CD4-positive, CD25-positive, alpha-beta regulatory T cell (primary cell): ENCODE data around the gene PALD1. TPM values are rescaled to one million over a fixed set of nuclear protein-coding genes. Genes with fewer than 3 reads are reported as not detected.

Experiments used
- ATAC-seq, 2 donors: fragments of 150-1000 bp; cut with Tn5 transposase; one replicate each; pipeline ENCODE4 v1.10.0; 2021; ENCODE audit warnings: low read depth in 2 of 2, moderate number of reproducible peaks in 2 of 2, moderate library complexity in 1 of 2
- DNase-seq, 3 donors: peaks; one replicate each; pipeline versions ENCODE4 v3.0.0 to v3.0.0-alpha.2; 2012 to 2022; ENCODE audit warnings: mixed read lengths in 1 of 3
- H3K27ac ChIP-seq: one replicate; pipeline ENCODE4 v1.7.0; 2013; ENCODE audit warnings: mild to moderate bottlenecking, low read length; ENCODE audit not compliant: insufficient read depth, poor library complexity, severe bottlenecking
- H3K27me3 ChIP-seq: one replicate; pipeline ENCODE4 v1.7.0; 2013; ENCODE audit warnings: low read length; ENCODE audit not compliant: control insufficient read depth, insufficient read depth
- H3K36me3 ChIP-seq: one replicate; pipeline ENCODE4 v1.7.0; 2013; ENCODE audit warnings: mild to moderate bottlenecking, low read length, moderate library complexity; ENCODE audit not compliant: control insufficient read depth, insufficient read depth
- H3K4me1 ChIP-seq: 2 replicates; pipeline ENCODE4 v1.7.0; 2013; ENCODE audit warnings: mild to moderate bottlenecking, low read length; ENCODE audit not compliant: insufficient read depth, control insufficient read depth, poor library complexity, severe bottlenecking
- H3K4me3 ChIP-seq: one replicate; pipeline ENCODE4 v1.7.0; 2013; ENCODE audit warnings: low read depth, mild to moderate bottlenecking, low read length, moderate library complexity
- H3K9me3 ChIP-seq, 2 experiments: 1 replicate in 1 of 2; 2 replicates in 1 of 2; pipeline ENCODE4 v1.7.0; 2013; ENCODE audit warnings: low read length in 2 of 2, mild to moderate bottlenecking in 1 of 2, moderate library complexity in 1 of 2; ENCODE audit not compliant: control insufficient read depth in 2 of 2
- H3K27ac Mint-ChIP-seq, 3 donors: one replicate each; pipeline ENCODE4 v1.8.0; 2020 to 2022; ENCODE audit warnings: mild to moderate bottlenecking in 3 of 3, mixed read lengths in 3 of 3, moderate library complexity in 2 of 3
- H3K27me3 Mint-ChIP-seq: one replicate; pipeline ENCODE4 v1.8.0; 2022; ENCODE audit warnings: mild to moderate bottlenecking, mixed read lengths
- H3K36me3 Mint-ChIP-seq: one replicate; pipeline ENCODE4 v1.8.0; 2020; ENCODE audit warnings: mixed read lengths
- H3K4me1 Mint-ChIP-seq, 4 donors: one replicate each; pipeline ENCODE4 v1.8.0; 2020 to 2022; ENCODE audit warnings: mixed read lengths in 4 of 4, mild to moderate bottlenecking in 1 of 4
- H3K4me3 Mint-ChIP-seq, 4 donors: one replicate each; pipeline ENCODE4 v1.8.0; 2020 to 2022; ENCODE audit warnings: mild to moderate bottlenecking in 4 of 4, mixed read lengths in 4 of 4, moderate library complexity in 3 of 4
- H3K9me3 Mint-ChIP-seq, 7 donors: one replicate each; pipeline ENCODE4 v1.8.0; 2020 to 2022; ENCODE audit warnings: mixed read lengths in 7 of 7, mild to moderate bottlenecking in 3 of 7, moderate library complexity in 2 of 7
- polyA plus RNA-seq, 4 donors: library from polyadenylated mRNA; unstranded; fragments of 300-500 nt; fragmentation: Illumina TruSeq; gene quantifications; one replicate each; pipeline ENCODE4 v1.2.3, GENCODE V29; 2021
- total RNA-seq: library from RNA; stranded (reverse); gene quantifications from one replicate; pipeline ENCODE4 v1.2.3, GENCODE V29; 2022

PALD1 gene
- total and polyA plus RNA-seq, 5 donors from 2014 or later, result not detected

GRCh38 chr10:70529848-70530247 is 51.3 kb downstream of the PALD1 start:
- H3K27me3 Mint-ChIP-seq, result no peaks in the 10 kb centered on the region
- no peak overlapping the region for H3K4me3 ChIP-seq
- H3K27me3 ChIP-seq, result no peaks in the 10 kb centered on the region
- peak overlapping the region in 1 of 3 donors; percentile 52 for H3K27ac Mint-ChIP-seq
- H3K9me3 Mint-ChIP-seq, result no peaks in the 10 kb centered on the region
- H3K4me1 ChIP-seq, result no peaks in the 10 kb centered on the region
- no peaks in the 10 kb centered on the region for H3K36me3 ChIP-seq
- H3K27ac ChIP-seq, result no peak overlapping the region
- no peaks in the 10 kb centered on the region for H3K9me3 ChIP-seq
- H3K4me3 Mint-ChIP-seq, result no peak overlapping the region
- DNase-seq (no peak), ATAC-seq (no peak)
- no peaks in the 10 kb centered on the region for H3K36me3 Mint-ChIP-seq
- no peaks in the 10 kb centered on the region for H3K4me1 Mint-ChIP-seq

- Histone ChIP-seq H3K9me3 (no peaks in the 10 kb centered on the region), H3K27me3 (no peaks in the 10 kb centered on the region), H3K4me3 (no peak overlapping the region), H3K4me1 (no peaks in the 10 kb centered on the region), H3K36me3 (no peaks in the 10 kb centered on the region), H3K27ac (no peak overlapping the region)
- Mint-ChIP-seq H3K27ac (peak overlapping the region in 1 of 3 donors; percentile 52), H3K4me1 (no peaks in the 10 kb centered on the region), H3K4me3 (no peak overlapping the region), H3K27me3 (no peaks in the 10 kb centered on the region), H3K9me3 (no peaks in the 10 kb centered on the region), H3K36me3 (no peaks in the 10 kb centered on the region)
- DNase-seq (no peak), ATAC-seq (no peak)
These were observed 51.7 kb downstream of the PALD1 start for GRCh38 chr10:70530315-70530714.

GRCh38 chr10:70532554-70533188 is 54.1 kb downstream of the PALD1 start:
- H3K9me3 Mint-ChIP-seq, result no peaks in the 10 kb centered on the region
- no peaks in the 10 kb centered on the region for H3K9me3 ChIP-seq
- no peak overlapping the region for H3K27ac Mint-ChIP-seq
- H3K36me3 Mint-ChIP-seq, result no peaks in the 10 kb centered on the region
- no peaks in the 10 kb centered on the region for H3K36me3 ChIP-seq
- H3K27ac ChIP-seq, result no peak overlapping the region
- H3K4me1 Mint-ChIP-seq, result peaks cover 0 to 5% (median 0%) of the 10 kb centered on the region in 4 donors
- H3K27me3 ChIP-seq, result no peaks in the 10 kb centered on the region
- H3K4me3 ChIP-seq, result no peak overlapping the region
- no peak overlapping the region for H3K4me3 Mint-ChIP-seq
- ATAC-seq (no peak), DNase-seq (no peak)
- H3K27me3 Mint-ChIP-seq, result no peaks in the 10 kb centered on the region
- no peaks in the 10 kb centered on the region for H3K4me1 ChIP-seq

- no peak for ATAC-seq
- no peak for DNase-seq
- Histone ChIP-seq H3K36me3 (no peaks in the 10 kb centered on the region), H3K27me3 (no peaks in the 10 kb centered on the region), H3K27ac (no peak overlapping the region), H3K9me3 (no peaks in the 10 kb centered on the region), H3K4me3 (no peak overlapping the region), H3K4me1 (no peaks in the 10 kb centered on the region)
- H3K27ac Mint-ChIP-seq, result no peak overlapping the region
- H3K9me3 Mint-ChIP-seq, result no peaks in the 10 kb centered on the region
- no peak overlapping the region for H3K4me3 Mint-ChIP-seq
- no peaks in the 10 kb centered on the region for H3K27me3 Mint-ChIP-seq
- H3K4me1 Mint-ChIP-seq, result peaks cover 0 to 5% (median 0%) of the 10 kb centered on the region in 4 donors
- H3K36me3 Mint-ChIP-seq, result no peaks in the 10 kb centered on the region
These were observed 54.6 kb downstream of the PALD1 start for GRCh38 chr10:70533189-70533558.

GRCh38 chr10:70534281-70534680 is 55.7 kb downstream of the PALD1 start:
- Histone ChIP-seq H3K36me3 (no peaks in the 10 kb centered on the region), H3K27ac (no peak overlapping the region), H3K4me3 (no peak overlapping the region), H3K27me3 (no peaks in the 10 kb centered on the region), H3K9me3 (no peaks in the 10 kb centered on the region), H3K4me1 (no peaks in the 10 kb centered on the region)
- no peaks in the 10 kb centered on the region for H3K27me3 Mint-ChIP-seq
- no peak for ATAC-seq
- no peak overlapping the region for H3K4me3 Mint-ChIP-seq
- H3K4me1 Mint-ChIP-seq, result peaks cover 0 to 5% (median 0%) of the 10 kb centered on the region in 4 donors
- no peak for DNase-seq
- H3K9me3 Mint-ChIP-seq, result no peaks in the 10 kb centered on the region
- peak overlapping the region in 1 of 3 donors; percentile 66 for H3K27ac Mint-ChIP-seq
- no peaks in the 10 kb centered on the region for H3K36me3 Mint-ChIP-seq

GRCh38 chr10:70535001-70535400 is 56.4 kb downstream of the PALD1 start:
- Histone ChIP-seq H3K9me3 (no peaks in the 10 kb centered on the region), H3K36me3 (no peaks in the 10 kb centered on the region), H3K27ac (no peak overlapping the region), H3K4me1 (no peaks in the 10 kb centered on the region), H3K4me3 (no peak overlapping the region), H3K27me3 (no peaks in the 10 kb centered on the region)
- ATAC-seq (no peak), DNase-seq (no peak)
- Mint-ChIP-seq H3K9me3 (no peaks in the 10 kb centered on the region), H3K27me3 (no peaks in the 10 kb centered on the region), H3K36me3 (no peaks in the 10 kb centered on the region), H3K4me3 (no peak overlapping the region), H3K4me1 (peaks cover 0 to 5% (median 1%) of the 10 kb centered on the region in 4 donors), H3K27ac (no peak overlapping the region)

- Histone ChIP-seq H3K9me3 (no peaks in the 10 kb centered on the region), H3K27me3 (no peaks in the 10 kb centered on the region), H3K36me3 (no peaks in the 10 kb centered on the region), H3K27ac (no peak overlapping the region), H3K4me3 (no peak overlapping the region), H3K4me1 (no peaks in the 10 kb centered on the region)
- Mint-ChIP-seq H3K27me3 (no peaks in the 10 kb centered on the region), H3K36me3 (no peaks in the 10 kb centered on the region), H3K4me1 (peaks cover 0 to 5% (median 2%) of the 10 kb centered on the region in 4 donors), H3K27ac (no peak overlapping the region), H3K9me3 (no peaks in the 10 kb centered on the region), H3K4me3 (no peak overlapping the region)
- ATAC-seq (no peak), DNase-seq (no peak)
These were observed 56.9 kb downstream of the PALD1 start for GRCh38 chr10:70535451-70535850.

GRCh38 chr10:70536196-70536861 is 57.8 kb downstream of the PALD1 start:
- H3K27ac Mint-ChIP-seq, result no peak overlapping the region
- no peaks in the 10 kb centered on the region for H3K27me3 Mint-ChIP-seq
- no peaks in the 10 kb centered on the region for H3K27me3 ChIP-seq
- H3K27ac ChIP-seq, result no peak overlapping the region
- no peaks in the 10 kb centered on the region for H3K9me3 Mint-ChIP-seq
- H3K36me3 ChIP-seq, result no peaks in the 10 kb centered on the region
- no peak overlapping the region for H3K4me3 ChIP-seq
- H3K4me1 ChIP-seq, result no peaks in the 10 kb centered on the region
- peaks cover 0 to 5% (median 2%) of the 10 kb centered on the region in 4 donors for H3K4me1 Mint-ChIP-seq
- no peaks in the 10 kb centered on the region for H3K9me3 ChIP-seq
- H3K4me3 Mint-ChIP-seq, result no peak overlapping the region
- no peaks in the 10 kb centered on the region for H3K36me3 Mint-ChIP-seq
- no peak for ATAC-seq
- DNase-seq, result no peak
